GM12801 (cell line): ENCODE measurements around the gene SLFN13.

Source experiments
- TF ChIP-seq, protein P1 (sequence below): IDR thresholded peaks from one replicate; pipeline ENCODE4 v1.5.1; 2011; ENCODE audit warnings: control low read depth; ENCODE audit not compliant: insufficient read length; ENCODE audit errors: extremely low read depth

The SLFN13 gene, protein sequence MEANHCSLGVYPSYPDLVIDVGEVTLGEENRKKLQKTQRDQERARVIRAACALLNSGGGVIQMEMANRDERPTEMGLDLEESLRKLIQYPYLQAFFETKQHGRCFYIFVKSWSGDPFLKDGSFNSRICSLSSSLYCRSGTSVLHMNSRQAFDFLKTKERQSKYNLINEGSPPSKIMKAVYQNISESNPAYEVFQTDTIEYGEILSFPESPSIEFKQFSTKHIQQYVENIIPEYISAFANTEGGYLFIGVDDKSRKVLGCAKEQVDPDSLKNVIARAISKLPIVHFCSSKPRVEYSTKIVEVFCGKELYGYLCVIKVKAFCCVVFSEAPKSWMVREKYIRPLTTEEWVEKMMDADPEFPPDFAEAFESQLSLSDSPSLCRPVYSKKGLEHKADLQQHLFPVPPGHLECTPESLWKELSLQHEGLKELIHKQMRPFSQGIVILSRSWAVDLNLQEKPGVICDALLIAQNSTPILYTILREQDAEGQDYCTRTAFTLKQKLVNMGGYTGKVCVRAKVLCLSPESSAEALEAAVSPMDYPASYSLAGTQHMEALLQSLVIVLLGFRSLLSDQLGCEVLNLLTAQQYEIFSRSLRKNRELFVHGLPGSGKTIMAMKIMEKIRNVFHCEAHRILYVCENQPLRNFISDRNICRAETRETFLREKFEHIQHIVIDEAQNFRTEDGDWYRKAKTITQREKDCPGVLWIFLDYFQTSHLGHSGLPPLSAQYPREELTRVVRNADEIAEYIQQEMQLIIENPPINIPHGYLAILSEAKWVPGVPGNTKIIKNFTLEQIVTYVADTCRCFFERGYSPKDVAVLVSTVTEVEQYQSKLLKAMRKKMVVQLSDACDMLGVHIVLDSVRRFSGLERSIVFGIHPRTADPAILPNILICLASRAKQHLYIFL

DNA sequence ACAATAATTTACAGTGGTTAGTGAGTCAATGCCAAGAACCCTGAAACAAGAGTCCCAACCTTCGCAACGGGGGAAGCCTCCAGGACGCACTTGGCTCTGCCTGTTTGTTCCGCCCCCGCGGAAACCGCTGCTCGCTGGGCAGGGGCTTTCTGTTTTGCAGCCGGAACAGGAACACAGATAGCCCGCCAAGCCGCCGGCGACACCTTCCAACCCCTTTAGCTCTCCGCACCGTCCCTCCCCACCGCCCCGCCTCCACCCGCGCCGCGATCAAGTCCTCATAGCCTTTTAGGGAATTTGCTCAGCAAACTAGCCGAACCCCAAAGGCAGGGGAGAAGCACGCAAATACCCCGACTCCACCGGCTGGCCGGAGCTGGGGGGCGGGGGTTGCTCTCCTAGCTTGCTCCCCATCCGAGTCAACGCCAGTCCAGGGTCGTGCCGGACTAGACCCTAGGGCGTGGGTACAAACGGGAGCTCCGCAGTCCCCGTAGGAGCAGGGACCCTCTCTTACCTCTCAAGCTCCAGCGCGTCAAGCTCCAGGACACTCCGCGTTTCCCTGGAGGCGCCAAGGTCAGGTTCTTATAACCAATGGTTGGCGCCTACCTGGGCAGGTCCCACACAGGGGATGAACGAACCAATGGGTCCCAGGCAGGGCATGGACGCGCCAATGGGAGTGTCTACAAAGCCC lies at the start of gene SLFN13:
Gene SLFN13, minus strand, starts transcription at position 553 of the 685 bp plus-strand sequence. CDS start 3,086 bp downstream, outside the sequence.
- TF ChIP-seq, protein P1, sequence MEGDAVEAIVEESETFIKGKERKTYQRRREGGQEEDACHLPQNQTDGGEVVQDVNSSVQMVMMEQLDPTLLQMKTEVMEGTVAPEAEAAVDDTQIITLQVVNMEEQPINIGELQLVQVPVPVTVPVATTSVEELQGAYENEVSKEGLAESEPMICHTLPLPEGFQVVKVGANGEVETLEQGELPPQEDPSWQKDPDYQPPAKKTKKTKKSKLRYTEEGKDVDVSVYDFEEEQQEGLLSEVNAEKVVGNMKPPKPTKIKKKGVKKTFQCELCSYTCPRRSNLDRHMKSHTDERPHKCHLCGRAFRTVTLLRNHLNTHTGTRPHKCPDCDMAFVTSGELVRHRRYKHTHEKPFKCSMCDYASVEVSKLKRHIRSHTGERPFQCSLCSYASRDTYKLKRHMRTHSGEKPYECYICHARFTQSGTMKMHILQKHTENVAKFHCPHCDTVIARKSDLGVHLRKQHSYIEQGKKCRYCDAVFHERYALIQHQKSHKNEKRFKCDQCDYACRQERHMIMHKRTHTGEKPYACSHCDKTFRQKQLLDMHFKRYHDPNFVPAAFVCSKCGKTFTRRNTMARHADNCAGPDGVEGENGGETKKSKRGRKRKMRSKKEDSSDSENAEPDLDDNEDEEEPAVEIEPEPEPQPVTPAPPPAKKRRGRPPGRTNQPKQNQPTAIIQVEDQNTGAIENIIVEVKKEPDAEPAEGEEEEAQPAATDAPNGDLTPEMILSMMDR, result no peak

DNA sequence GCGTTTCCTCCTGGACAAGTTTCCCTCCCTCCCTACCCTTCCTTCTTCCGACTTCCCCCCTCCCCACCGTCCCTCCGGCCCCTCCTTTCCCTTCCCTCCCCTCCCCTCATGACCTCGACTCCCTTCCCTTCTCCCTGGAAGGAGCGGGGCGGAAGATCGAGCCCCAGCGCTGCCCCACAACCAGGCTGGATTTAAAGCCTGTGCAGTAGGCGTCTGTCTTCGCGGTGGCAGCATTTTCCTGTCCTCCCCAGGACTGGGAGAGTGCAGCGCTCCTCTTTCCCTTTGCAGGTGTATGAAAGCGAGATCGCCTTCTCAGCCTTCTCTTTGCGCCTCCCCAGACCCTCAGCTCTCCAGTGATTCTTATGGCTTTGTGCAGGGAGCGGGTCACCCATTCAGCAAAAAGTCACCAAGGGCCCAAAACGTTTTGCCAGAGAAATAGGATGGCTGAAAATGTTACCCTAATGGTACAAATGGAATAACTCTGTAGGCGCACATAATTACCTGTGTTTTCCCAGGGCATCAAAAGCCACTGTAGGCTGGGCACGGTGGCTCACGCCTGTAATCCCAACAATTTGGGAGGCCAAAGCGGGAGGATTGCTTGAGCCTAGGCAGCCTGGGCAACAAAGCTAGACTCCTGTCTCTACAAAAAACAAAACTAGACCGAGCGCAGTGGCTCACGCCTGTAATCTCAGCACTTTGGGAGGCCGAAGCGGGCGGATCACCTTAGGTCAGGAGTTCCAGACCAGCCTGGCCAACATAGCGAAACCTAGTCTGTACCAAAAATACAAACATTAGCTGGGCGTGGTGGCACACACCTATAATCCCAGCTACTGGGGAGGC lies 48.1 kb upstream of the SLFN13 start:
- TF ChIP-seq, protein P1, result no peak

DNA sequence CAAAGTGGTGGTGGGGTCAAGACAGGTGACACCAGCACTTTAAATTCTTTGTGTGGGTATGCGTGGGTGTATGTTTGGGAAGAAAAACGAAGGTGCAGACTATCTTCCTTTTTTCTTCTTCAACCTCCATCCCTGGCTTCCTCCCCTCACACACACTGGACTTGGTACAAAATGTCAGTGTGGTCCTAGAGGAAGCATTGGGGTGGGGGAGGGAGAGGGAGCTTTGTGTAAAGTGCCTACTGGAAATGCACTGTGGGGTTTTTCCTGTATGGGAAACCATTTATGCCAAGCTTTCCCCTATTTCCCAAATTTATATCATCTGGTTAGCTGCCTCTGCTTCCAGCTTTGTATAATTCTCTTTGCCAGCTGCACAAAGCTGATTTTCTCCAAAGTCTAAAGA lies 44.5 kb upstream of the SLFN13 start:
- TF ChIP-seq, protein P1, result no peak

DNA sequence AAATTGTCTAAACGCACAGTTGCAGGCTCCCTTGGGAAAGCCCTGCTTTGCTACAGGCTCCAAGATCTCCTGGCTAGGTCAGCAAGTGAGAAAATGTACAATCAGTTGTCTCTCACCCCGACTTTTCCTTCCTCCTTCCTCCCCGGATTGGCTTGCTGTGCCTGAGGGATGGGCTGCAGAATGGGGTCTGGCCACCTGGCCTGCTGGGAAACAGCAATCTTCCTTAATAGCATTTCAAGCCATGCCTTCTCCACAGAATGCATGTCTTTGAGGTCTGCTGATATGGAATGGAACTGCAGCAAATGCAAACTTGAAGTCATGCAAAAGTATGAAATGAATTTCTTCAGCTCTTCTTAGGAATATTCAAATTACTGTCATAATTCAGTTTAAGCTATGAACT lies 42.9 kb upstream of the SLFN13 start:
- TF ChIP-seq, protein P1, result no peak

DNA sequence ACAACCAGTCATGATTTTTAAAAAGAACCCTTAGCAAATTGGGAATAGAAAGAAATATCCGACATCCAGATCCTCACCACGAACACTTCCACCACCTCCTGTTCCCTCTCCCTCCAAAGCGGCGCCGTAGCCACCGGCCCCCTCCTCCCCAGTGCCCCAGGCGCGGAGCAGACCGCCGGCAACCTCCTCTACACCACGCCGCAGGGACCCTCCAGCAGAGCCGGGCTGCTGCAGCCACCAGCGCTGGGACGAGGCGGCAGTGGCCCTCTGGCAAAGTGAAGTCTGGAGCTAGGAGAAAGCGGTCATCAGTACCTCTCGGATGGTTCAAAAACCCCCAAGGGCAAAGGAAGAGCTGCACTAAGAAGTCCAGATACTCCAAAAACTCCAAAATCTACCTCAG lies 41.4 kb upstream of the SLFN13 start:
- TF ChIP-seq, protein P1, result no peak

DNA sequence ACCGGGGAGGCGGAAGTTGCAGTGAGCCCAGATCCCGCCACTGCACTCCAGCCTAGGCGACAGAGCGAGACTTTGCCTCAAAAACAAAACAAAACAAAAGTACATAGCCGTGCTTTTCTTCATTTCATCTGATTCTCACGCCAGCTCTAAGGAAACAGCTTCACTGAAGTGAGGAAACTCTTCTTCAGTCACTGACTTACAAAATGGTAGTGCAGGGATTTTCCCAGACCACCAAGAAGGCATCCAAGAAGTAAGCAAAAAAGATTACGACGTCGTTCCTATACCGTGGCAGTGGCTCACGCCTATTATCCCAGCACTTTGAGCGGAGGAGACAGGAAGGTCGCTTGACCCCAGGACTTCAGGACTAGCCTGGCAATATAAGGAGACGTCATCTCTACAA lies 40.4 kb upstream of the SLFN13 start:
- TF ChIP-seq, protein P1, result no peak
